ENCODE results near the gene CSNK1D.

The CSNK1D gene

DNA sequence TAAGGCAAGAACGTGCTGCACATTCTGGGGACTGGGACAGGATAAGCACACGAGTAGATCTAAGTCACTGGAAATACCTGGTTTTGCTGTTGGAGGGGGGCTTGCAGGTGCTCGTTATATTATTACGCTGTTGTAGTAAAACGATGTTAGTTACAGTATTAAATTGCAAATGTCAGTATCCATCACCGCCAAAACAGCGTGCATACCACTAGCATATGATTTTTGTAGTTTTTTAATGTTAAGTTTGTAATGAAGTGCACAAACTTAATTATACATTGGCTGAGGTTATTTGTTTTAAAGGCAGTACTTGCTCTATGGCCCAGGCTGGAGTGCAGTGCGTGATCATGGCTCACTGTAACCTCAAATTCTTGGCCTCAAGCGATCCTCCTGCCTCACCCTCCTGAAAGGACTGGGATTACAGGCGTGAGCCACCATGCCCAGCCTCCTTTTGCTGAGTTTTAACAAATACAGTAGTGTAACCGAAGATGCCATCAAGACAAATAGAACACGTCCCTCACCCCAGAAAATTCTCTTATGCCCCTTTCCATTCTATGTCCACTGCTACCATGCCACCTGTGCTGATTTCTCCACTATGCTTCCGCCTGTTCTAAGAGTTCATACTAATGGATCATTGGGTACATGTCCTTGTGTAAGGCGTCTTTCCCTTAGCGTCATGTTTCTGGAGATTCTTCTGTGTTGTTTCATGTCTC is 20.7 kb upstream of the CSNK1D start:
- DNase-seq: no peak

DNA sequence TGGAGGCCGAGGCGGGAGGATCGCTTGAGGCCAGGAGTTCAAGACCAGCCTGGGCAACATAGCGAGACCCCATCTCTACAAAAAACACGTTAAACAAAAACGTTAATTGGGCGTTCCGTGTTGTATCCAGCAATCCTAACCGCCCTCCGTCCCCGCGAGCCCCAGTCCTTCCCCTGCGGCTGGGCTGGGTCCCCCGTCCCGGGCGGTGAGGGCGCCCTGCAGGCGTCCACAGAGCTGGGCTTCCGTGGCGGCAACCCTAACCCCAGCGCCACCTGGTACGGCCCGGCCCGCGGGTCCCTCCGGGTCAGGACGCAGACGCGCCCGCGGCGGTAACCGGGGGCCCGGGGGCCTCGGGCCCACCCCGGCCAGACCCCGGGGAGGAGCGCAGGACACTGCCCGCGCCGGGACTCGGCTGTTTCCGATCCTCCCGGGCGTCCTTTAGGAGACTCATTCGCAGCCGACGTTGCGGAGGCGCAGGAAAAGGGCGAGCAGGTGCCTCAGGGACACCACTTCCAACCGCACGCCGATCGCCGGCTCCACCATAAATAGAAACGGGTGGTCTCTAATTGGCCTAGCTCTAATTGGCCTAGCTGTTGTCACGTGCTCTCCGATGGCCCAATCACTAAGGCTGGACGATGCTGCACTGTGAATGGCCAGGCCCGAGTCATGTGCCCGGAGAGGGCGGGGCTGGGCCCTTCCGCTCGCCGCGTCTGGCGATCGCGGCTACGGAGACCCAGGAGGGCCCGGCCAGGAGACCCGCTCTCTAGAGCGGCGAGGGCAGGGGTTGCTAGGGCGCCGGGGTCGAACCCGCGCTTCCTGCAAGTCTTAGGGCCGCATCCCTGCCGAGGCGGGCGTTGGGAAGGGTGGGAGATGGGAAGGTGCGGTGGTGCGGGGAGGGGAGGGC is 19.0 kb upstream of the CSNK1D start:
- peak; percentile 91 to 96 for DNase-seq

DNA sequence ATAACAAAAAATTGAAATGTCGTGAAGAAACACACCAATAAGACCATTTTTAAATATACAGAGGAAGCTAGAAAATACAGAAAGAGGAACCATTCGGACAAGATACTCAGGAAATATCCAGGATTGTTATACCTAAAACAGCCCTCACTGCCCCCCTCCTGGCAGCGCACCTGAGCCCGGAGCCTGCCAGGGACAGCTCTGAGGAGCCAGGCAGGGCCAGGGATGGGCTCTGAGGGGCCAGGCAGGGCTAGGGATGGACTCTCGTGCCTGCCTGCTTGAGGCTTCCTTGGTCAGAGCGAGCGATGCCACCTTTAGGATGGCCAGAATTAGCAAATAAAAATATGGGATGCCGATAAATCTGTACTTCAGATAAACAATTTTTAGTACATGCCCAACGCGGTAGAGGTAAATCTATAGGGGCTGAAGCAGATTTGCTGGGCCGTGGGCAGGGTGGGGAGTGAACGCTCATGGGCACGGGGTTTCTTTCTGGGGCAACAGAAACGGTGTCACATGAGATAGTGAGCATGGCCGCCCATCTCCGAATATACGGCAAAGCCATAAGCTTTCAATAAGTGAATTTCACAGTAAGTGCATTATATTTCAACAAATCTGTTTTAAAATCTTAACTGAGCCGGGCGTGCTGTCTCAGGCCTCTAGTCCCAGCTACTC is 18.2 kb upstream of the CSNK1D start:
- no peak for DNase-seq

DNA sequence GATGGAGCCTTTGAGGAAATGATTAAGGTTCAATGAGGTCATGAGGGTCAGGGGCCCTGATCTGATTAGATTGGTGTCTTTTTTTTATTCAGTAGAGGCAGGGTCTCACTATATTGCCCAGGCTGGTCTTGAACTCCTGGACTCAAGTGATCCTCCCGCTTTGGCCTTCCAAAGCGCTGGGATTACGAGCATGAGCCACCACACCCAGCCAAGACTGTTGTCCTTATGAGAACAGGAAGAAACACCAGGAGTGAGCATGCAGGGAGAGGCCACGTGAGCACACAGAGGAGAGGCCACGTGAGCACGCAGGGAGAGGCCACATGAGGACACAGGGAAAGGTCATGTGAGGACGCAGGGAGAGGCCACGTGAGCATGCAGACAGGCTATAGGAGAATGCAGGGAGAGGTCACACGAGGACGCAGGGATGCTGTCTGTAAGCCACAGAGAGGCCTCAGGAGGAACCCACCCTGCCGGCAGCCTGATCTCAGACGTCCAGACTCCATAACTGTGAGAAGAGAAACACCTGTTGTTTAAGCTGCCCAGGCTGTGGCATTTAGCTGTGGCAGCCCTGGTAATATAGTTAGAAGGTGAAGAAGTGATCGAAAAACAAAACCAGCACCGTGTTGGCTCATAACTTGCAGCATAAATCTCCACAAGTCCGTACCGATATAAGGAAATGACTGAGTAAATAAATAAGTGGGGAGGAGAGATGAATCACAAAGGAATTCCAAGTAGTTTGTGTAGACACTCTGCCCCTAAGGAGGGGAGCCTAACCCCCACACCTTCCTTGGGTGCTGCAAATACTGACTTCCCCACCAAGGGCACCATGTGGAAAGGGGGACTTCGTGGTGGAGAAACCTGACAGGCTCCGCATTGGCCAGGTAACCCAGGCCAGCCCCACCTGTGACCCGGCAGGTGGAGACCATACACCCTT is 14.6 kb upstream of the CSNK1D start:
- peak; percentile 89 to 96 for DNase-seq

DNA sequence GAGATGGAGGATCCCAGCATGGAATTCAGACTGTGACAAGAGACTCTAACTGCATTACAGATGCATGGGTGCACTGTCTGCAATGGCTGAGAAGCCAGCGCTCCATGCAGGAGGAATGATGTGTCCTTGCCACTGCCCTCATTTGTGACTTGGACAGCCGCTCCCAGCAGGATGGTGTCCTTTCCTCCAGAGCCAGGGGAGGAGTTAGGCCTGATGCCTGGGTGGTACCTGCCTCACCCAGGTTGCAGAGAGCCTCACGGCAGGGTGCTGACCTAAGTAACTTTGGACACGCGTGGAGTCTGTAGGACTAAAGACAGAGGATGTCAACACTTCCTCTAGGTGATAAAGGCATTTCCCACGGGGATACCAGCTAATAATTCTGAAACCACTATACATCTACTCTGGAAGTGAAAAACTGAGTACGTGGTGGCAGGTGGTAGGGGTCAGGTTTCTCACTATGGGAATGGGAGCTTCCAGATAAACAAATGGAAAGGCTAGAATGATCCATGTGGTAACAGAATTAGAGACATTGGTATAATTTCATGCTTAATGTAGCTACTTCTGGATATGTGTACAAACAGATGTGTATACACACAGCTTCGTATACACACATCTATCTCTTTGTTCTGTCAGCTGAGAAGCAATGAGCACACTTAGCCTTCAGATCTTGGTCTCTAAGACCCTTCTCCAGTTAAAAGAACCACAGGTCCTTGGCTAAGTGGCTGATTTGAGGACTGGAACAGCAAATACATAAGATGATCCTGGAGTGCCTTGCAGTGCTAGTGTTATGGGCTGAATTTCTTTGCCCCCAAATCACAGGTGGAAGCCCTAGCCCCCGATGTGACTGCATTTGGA is 13.7 kb upstream of the CSNK1D start:
- no peak for DNase-seq

DNA sequence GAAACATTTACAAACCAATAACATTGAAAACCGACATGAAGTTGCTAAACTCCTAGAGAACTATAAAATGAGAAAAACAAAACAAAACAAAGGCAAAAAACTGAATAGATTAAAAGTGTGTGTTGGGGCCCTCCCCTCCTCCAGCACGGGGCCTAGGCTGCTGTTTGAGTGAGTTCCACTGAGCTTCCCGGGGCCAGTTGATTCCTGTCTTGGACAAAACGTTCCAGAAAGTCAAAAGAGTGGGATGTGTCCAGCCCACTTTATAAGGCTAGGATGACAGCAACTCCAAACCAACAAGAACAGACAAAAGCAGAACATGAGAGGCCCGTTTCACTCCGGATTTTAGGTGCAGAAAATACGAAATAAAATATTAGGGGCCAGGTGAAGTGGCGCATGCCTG is 11.6 kb upstream of the CSNK1D start:
- no peak for DNase-seq

DNA sequence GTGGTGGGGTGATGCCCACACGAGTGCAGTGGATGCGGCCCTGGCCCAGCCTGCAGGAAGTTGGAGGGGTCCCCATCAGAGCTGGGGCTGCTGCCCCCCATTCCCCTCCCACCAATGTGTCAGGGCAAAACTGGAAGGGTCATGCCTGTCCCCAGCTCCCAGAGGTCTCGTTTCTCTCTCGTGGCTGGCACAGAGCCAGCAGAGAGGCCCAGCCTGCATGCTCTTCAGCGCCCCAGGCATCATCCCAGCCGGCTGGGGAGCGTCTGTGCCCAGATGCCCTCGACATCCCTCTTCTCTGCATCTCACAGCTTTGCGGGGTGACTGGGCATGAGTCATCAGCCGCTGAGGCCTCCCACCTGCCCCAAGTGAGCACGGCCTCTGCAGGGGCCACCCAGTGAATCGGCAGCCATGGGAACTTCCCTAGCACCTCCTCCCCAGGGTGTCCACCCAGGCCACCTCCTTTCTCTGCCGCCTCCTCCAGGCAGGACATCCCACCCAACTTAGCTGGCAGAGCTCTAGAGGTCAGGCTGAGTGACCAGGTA is 9.8 kb upstream of the CSNK1D start:
- DNase-seq: no peak

DNA sequence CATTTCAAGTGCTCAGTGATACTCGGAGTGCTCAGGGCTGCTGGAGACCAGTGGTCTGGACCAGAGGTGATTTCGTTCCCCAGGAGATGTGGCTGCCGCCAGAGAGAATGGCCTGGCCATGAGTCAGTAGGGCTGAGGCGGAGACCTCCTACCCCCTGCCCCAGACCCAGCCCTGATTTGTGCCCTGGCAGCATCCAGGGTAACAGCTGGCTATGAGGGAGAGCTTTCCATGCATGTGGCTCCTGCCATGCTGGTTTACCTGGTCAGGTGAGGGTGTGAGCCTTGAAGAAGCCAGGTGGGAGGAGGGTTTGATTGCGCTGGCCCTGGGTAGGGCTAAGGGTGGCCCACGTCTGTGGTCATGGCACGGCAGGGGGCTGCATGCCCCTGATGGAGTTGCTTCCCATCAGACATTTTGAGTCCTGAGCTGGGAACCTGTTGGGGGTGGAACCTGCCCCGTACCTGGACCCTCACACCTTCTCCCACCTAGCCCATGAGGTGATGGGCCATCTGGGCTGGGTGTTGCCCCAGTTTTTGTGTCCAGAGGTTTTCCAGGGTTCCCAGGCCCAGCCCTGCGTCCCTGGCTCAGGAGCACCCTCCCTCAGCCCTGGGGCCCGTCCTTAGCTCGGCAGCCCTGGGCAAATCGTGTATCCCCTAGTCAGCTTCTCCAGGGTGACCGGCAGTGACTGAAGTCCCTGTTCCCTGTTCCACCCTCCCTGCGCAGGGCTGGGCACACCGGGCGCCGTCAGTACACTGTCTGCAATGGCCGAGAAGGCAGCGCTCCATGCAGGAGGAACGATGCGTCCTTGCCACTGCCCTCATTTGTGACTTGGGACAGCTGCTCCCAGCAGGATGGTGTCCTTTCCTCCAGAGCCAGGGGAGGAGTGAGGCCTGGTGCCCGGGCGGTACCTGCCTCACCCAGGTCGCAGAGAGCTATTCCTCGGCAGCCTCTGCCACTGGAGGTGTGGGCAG is 9.0 kb upstream of the CSNK1D start:
- no peak for DNase-seq

DNA sequence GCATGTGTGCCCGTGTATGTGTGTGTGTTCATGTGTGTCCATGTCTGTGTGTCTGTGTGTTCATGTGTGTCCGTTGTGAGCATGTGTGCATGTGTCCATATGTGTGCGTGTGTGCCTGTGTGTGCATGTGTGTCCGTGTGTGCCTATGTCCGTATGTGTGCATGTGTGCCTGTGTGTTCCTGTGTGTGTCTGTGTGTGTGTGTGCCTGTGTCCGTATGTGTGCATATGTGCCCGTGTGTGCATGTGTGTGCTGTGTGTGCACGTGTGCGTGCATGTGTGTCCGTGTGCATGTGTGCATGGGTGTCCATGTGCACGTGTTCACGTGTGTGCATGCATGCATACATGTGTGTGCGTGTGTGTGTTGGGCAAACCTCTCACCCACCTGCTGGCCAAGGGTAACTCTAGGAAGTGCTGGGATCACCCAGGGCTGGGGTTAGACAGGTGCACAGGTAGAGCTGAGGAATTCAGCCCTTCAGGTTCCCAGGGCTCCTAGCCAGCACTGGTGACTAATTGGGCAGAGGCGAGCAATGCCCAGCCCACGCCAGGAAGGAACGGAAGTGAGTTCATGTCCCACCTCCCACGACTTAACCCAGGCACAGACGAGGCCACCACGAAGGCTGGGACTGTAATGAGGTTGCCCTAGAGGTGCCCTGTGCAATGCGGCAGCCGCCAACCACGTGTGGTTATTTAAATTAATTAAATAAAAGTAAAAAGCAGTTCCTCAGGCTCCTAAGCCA is 8.2 kb upstream of the CSNK1D start:
- DNase-seq: no peak

DNA sequence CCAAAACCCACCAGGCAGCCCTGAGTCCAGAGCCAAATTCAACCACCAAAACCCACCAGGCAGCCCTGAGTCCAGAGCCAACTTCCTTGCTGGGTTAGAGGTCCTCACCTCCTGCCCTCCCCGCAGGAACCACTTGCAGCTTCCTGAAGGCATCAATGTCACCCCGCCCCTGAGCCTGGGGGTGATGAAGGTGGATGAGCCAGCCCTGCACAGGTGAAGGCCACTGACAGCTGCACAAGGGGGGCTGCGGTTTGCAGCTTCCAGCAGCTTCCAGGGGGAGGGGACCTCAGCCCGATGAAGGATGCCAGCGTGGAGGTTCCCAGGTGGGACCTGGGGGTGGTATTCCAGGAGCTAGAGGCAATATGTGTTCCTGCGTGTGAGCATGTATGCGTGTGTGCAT is 7.6 kb upstream of the CSNK1D start:
- no peak for DNase-seq

DNA sequence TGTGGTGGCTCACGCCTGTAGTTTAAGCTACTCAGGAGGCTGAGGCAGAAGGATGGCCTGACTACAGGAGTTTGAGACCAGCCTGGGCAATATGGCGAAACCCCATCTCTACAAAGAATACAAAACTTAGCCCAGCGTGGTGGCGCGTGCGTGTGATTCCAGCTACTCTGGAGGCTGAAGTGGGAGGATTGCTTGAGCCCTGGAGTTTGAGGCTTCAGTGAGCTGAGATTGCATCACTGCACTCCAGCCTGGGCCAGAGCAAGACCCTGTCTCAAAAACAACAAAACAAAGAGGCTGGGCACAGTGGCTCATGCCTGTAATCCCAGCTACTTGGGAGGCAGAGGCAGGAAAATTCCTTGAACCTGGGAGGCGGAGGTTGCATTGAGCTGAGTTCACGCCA is 7.0 kb upstream of the CSNK1D start:
- no peak for DNase-seq

DNA sequence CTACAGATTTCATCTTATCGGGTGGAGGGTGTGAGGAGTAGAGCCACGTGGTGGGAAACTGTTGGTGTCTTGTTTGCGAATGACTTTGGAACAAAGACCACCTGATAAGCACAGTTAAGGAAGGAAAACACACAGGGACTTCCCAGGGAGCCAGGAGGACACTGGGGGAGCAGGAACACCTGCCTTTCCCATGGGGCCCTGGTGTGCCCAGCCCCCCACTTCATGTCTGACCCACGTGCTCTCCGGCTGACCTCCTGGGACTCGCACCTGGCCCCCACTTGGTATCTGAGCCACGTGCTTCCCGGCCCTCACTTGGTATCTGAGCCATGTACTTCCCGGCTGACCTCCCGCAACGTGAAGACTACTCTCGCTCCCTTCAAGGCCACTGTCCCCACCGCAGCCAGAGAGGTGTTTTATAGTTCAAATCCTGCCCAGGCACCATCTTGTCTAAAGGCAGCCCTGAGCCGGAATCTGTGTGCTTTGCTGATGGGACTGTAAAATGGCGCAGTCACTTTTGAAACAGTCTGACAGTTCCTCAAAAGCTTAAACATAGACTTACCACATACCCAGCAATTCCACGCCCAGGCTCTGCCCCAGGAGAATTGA is 5.4 kb upstream of the CSNK1D start:
- no peak for DNase-seq

DNA sequence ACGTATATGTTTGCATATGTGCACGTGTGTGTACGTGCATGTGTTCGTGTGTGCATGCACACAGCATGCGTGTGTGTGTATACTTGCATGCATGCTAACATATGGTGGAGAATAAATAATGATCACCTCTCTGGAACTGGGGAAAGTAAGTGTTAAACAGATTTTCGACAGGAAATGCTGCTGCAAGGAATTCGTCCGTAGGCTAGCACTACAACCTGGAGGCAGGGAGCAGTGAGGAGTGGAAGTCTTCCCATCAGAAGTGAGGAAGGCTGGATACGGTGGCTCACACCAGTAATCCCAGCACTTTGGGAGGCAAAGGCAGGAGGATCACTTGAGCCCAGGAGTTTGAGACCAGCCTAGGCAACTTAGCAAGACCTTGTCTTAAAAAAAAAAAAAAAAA is 4.8 kb upstream of the CSNK1D start:
- no peak for DNase-seq

DNA sequence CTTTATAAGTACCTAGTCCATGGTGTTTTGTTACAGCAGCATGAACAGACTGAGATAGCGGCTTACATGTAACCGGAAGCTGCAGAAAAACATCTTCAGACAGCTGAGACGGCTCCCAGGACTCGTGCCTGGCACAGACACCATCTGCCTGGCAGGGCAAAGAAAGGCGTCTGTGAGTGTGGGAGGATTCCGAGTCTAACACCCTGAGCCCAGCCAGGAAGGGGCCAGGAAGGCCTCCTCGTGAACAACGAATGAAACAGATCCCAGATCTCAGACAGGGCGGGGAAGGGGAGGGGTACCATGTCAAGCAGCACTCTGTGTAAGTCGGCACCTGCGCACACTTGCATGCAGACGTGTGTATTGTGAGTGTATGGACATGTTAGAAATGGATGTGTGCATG is 4.4 kb upstream of the CSNK1D start:
- DNase-seq: no peak

DNA sequence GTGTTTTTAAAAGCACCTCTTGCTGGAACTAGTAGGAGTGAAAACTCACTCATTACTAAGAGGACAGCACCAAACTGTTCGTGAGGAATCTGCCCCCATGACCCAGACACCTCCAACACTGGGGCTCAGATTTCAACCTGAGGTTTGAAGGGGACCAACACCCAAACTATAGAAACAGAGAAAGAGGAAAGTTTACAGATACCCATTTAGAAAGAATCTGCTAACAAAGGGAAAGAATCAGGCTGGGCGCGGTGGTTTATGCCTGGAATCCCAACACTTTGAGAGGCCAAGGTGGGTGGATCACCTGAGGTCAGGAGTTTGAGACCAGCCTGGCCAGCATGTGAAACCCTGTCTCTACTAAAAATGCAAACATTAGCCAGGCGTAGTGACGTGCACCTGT is 3.4 kb upstream of the CSNK1D start:
- DNase-seq: no peak

DNA sequence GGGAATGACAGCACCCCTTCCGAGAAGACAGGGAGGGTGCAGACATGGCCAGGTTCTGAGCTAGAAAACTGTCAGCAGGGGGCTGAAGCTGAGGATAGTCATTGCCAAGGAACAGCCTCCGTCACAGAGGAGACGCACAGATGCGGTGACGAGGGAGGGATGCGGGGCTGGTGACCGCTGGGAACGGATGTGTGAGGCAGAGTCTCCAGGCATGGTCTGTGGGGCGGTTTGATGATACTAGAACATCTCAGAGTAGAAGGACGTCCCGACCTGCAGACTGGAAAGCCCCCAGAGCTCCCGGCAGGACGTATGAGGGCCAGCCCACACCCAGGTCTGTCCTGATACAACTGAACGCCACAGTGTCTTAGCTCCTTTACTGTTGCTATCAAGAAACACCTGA is 1.8 kb upstream of the CSNK1D start:
- DNase-seq: no peak

DNA sequence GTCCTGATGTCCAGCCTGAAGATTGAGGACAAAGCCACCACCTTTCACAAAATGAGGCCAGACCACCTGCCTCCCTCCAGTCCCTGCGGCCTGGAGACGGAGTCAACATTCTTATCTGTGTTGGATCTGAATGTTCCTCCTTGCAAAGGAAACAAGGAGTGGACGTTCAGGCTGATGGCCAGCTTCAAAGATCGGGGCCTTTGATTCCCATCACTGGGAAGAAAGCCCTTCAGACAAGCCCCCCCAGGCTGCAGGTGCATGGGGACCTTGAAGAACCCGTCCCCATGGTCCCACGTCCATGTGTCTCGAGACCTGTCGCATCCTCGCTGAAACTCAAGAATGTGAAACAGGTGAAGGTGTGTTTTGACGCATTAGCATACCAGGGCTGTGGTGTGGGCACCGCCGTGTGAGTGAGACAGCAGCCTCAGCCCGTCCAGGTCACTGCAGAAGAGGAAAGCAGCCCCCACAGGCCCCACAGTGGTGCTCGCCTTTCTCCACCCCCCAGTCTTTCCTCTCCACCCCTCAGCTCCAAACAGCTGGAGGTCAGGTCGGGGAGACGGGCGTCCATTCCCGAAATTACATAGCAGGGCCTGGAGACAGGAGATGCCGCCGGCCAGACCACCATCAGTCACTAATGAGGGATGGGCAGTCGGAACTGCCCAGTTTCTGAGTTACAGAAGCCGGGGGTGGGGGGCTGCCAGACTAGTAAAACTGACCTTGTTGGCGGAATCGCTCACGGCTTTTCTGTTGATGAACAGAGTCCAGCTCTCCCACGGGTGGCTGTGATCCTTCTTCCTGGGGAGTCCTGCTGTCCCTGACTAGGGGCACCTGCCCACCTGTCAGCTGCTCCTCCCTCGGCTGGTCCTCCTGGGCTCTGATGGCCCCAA is 877 bp upstream of the CSNK1D start:
- DNase-seq: no peak

Measured in NCI-H187 (cell line).